Stimulated activated CD4-positive, alpha-beta T cell treated with anti-CD3 and anti-CD28 coated beads, Interleukin-15, amount 100 ng/mL, for 48 hours (primary cell): ENCODE results near the gene CAMKMT.
"Not testable (repeated sequence)": the region's sequence is repeated elsewhere in the genome, so short reads cannot be mapped to it uniquely, and the experiment has no call there.

Experiments used
- DNase-seq, 2 donors: peaks; one replicate each; pipeline ENCODE4 v3.0.0-alpha.2; 2020; ENCODE audit warnings: low read depth in 2 of 2

Gene CAMKMT

GRCh38 chr2:44360749-44361329 lies 908 bp upstream of the CAMKMT start:
- DNase-seq = peak in 1 of 2 donors; percentile 27

GRCh38 chr2:44362207-44363015 lies 664 bp downstream of the CAMKMT start:
- DNase-seq = peak in 1 of 2 donors; percentile 9

- no peak for DNase-seq
Measured at GRCh38 chr2:44364604-44365003, 2.9 kb downstream of the CAMKMT start.

- no peak for DNase-seq
Measured at GRCh38 chr2:44367591-44367990, 5.8 kb downstream of the CAMKMT start.

- no peak for DNase-seq
Measured at GRCh38 chr2:44369392-44369791, 7.6 kb downstream of the CAMKMT start.

GRCh38 chr2:44371445-44371844 lies 9.7 kb downstream of the CAMKMT start:
- DNase-seq = no peak

- DNase-seq = no peak
Measured at GRCh38 chr2:44372246-44372645, 10.5 kb downstream of the CAMKMT start.

- DNase-seq = no peak
Measured at GRCh38 chr2:44377486-44377885, 15.7 kb downstream of the CAMKMT start.

- not testable (repeated sequence) for DNase-seq
Measured at GRCh38 chr2:44385226-44385625, 23.5 kb downstream of the CAMKMT start.

GRCh38 chr2:44388877-44389276 lies 27.1 kb downstream of the CAMKMT start:
- no peak for DNase-seq

GRCh38 chr2:44389895-44390294 lies 28.1 kb downstream of the CAMKMT start:
- no peak for DNase-seq

- DNase-seq = peak; percentile 9 to 17
Measured at GRCh38 chr2:44392338-44392943, 30.7 kb downstream of the CAMKMT start.

GRCh38 chr2:44397447-44398175 lies 35.9 kb downstream of the CAMKMT start:
- no peak for DNase-seq

GRCh38 chr2:44398243-44398897 lies 36.6 kb downstream of the CAMKMT start:
- DNase-seq = no peak

- no peak for DNase-seq
Measured at GRCh38 chr2:44420725-44421124, 59.0 kb downstream of the CAMKMT start.

GRCh38 chr2:44424211-44424610 lies 62.5 kb downstream of the CAMKMT start:
- DNase-seq = no peak

GRCh38 chr2:44429034-44429433 lies 67.3 kb downstream of the CAMKMT start:
- no peak for DNase-seq

- no peak for DNase-seq
Measured at GRCh38 chr2:44430342-44430741, 68.6 kb downstream of the CAMKMT start.

GRCh38 chr2:44433895-44434294 lies 72.1 kb downstream of the CAMKMT start:
- no peak for DNase-seq

- DNase-seq = no peak
Measured at GRCh38 chr2:44441200-44441599, 79.5 kb downstream of the CAMKMT start.

GRCh38 chr2:44442019-44442418 lies 80.3 kb downstream of the CAMKMT start:
- no peak for DNase-seq

- no peak for DNase-seq
Measured at GRCh38 chr2:44443517-44443916, 81.8 kb downstream of the CAMKMT start.
